GM12872 (cell line): ENCODE measurements around the gene IL12RB2.

Source experiments
- CTCF ChIP-seq: IDR thresholded peaks from 3 replicates; pipeline ENCODE4 v1.5.1; 2011; ENCODE audit warnings: low read depth, mild to moderate bottlenecking, low read length, moderate library complexity; ENCODE audit not compliant: insufficient read depth

Gene IL12RB2

GRCh38 chr1:67430358-67431155 is 122.9 kb downstream of the IL12RB2 start, which contains the start of gene SERBP1:
Gene SERBP1 (minus strand): TSS chr1:67430402. CDS start chr1:67430300, 102 bp downstream.
- TF ChIP-seq CTCF: no peak

GRCh38 chr1:67431156-67431765 is 123.6 kb downstream of the IL12RB2 start:
- TF ChIP-seq CTCF: no peak

- TF ChIP-seq CTCF: no peak
Measured at GRCh38 chr1:67431869-67432578, 124.4 kb downstream of the IL12RB2 start.

GRCh38 chr1:67432745-67433144 is 125.1 kb downstream of the IL12RB2 start:
- TF ChIP-seq CTCF: no peak

GRCh38 chr1:67433837-67434236 is 126.2 kb downstream of the IL12RB2 start:
- no peak for TF ChIP-seq CTCF

- TF ChIP-seq CTCF: no peak
Measured at GRCh38 chr1:67434491-67434890, 126.8 kb downstream of the IL12RB2 start.

- TF ChIP-seq CTCF: no peak
Measured at GRCh38 chr1:67436511-67437055, 128.9 kb downstream of the IL12RB2 start.
